GM19043 (cell line): ENCODE data around the gene WIPI1.
"Not testable (repeated sequence)": the region's sequence is repeated elsewhere in the genome, so short reads cannot be mapped to it uniquely, and the experiment has no call there.

ENCODE experiments used
- ATAC-seq: cut with Tn5 transposase; IDR thresholded peaks from one replicate; pipeline ENCODE4 v1.9.1; 2021; ENCODE audit warnings: low read depth; ENCODE audit not compliant: unreplicated experiment

The WIPI1 gene

GRCh38 chr17:68420065-68420464 lies 37.2 kb downstream of the WIPI1 start:
- no peak for ATAC-seq

GRCh38 chr17:68418876-68419275 lies 38.4 kb downstream of the WIPI1 start:
- ATAC-seq, result no peak

- no peak for ATAC-seq
These were observed 40.0 kb downstream of the WIPI1 start for GRCh38 chr17:68417317-68417716.

- not testable (repeated sequence) for ATAC-seq
These were observed 42.4 kb downstream of the WIPI1 start for GRCh38 chr17:68414901-68415300.

GRCh38 chr17:68413597-68414560 lies 43.4 kb downstream of the WIPI1 start:
- not testable (repeated sequence) for ATAC-seq

GRCh38 chr17:68407656-68408055 lies 49.6 kb downstream of the WIPI1 start:
- not testable (repeated sequence) for ATAC-seq

GRCh38 chr17:68403837-68404236 lies 53.5 kb downstream of the WIPI1 start:
- not testable (repeated sequence) for ATAC-seq

- no peak for ATAC-seq
These were observed 54.2 kb downstream of the WIPI1 start for GRCh38 chr17:68403122-68403521.

GRCh38 chr17:68401288-68401687 lies 56.0 kb downstream of the WIPI1 start:
- no peak for ATAC-seq

- ATAC-seq, result no peak
These were observed 56.9 kb downstream of the WIPI1 start for GRCh38 chr17:68400404-68400735.

GRCh38 chr17:68399638-68400403 lies 57.5 kb downstream of the WIPI1 start:
- ATAC-seq, result no peak

- peak; percentile 85 for ATAC-seq
These were observed 58.3 kb downstream of the WIPI1 start for GRCh38 chr17:68398691-68399637.

GRCh38 chr17:68397108-68397536 lies 60.2 kb downstream of the WIPI1 start:
- no peak for ATAC-seq

- ATAC-seq, result no peak
These were observed 60.8 kb downstream of the WIPI1 start for GRCh38 chr17:68396226-68397107.

GRCh38 chr17:68394608-68395331 lies 62.5 kb downstream of the WIPI1 start:
- no peak for ATAC-seq

GRCh38 chr17:68391561-68392268 lies 65.6 kb downstream of the WIPI1 start:
- ATAC-seq, result no peak

GRCh38 chr17:68390888-68391545 lies 66.3 kb downstream of the WIPI1 start:
- no peak for ATAC-seq

GRCh38 chr17:68389041-68389440 lies 68.3 kb downstream of the WIPI1 start:
- ATAC-seq, result no peak
